ENCODE measurements around the gene RAF1.
"Not testable (repeated sequence)": the region's sequence is repeated elsewhere in the genome, so short reads cannot be mapped to it uniquely, and the experiment has no call there.

The RAF1 gene

DNA sequence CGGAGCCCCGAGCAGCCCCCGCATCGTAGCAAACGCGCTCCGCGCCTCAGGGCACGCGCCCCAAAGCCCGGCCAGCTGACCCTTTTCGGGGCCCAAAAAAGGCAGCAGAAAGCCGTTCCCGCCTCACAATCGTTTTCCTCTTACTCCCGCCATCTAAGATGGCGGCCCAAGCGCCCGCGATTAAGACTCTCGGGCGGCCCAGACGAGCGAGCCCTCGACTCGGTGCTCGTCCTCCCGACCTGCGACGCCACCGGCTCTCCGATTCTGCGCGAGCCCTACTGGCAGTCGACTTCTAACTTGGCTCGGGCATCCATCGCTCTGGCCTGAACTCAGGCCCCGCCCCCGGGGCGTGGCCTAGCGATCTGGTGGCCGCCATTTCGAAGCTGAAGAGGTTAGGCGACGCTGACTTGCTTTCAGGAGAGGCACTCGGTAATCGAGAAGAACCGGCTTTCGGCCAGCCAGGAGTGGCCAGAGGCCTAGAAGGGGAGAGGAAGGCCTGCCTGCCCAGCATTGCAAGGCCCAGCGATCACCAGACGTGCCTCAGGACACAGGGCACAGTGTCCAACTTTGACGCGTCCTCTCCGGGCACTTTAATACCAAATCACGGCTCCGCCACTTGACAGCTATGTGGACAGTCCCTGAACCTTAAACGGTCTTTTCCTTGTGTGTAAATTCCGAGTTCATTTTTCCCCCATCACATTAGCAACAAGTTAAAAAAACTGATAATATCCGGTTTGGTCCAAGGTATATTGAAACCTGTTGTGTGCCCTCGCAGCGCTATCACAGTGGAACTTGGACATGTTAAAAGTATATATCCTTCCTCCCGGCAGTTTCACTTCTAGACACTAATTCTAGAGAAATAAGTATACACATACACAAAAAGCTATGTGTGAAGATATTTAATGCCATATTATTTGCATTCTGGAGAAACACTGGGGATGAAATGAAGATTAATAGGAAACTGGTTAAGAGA is at the start of gene RAF1:
Gene RAF1, minus strand, starts transcription at position 182 of the 973 bp plus-strand sequence. CDS start 45,396 bp downstream, outside the sequence.
- peak; percentile 99 for DNase-seq

- DNase-seq = no peak
Measured at GRCh38 chr3:12710062-12710461, 46.1 kb upstream of the RAF1 start.

GRCh38 chr3:12709334-12709733 is 45.4 kb upstream of the RAF1 start:
- DNase-seq = no peak

GRCh38 chr3:12708584-12709192 is 44.8 kb upstream of the RAF1 start:
- DNase-seq = no peak

- DNase-seq = no peak
Measured at GRCh38 chr3:12707449-12707848, 43.5 kb upstream of the RAF1 start.

DNA sequence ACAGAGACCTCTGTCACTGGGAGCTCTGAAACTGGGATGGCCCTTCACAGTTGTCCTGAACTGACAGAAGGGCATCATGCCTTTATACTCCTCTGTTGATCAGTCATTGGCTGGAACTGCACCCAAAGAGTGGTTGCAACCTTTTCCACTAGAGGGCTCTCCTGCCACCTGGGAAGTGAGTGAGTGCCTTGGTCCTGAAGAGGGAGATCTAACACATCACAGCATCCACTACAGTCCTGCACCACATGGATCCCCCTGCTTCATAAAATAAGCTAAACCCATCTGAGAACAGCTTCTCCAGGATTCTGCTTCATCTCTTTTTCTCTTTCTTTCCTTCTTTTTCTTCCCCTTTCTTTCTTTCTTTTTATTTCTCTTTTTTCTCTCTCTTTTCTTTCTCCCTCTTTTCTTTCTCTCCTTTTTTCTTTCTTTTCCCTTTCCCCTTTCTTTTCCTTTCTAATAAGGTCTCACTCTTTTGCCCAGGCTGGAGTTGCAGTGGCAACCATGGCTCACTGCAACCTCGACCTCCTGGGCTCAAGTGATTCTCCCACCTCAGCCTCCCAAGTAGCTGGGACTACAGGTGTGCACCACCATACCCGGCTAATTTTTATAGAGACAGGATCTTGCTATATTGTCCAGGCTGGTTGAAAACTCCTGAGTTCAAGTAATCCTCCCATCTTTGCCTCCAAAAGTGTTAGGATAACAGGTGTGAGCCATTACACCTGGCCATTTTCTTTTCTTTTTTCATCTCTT is 42.8 kb upstream of the RAF1 start:
- no peak for DNase-seq

DNA sequence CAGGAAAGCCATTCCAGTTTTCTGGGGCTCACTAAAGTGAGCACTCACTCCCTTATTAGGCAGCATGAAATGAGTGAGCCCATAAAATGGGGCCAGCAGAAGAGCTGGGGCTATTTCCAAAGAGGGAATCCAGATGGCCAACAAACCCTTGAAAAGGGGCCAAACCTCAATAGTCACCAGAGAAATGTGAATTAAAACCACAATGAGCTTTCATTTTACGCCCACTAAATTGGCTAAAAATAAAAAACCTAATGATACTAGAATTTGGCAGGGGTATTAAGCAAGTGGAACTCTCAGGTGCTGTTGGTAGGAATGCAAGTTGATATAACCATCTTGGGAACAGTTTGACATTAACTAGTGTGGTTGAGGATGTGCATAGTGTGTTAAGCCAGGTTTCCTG is 42.1 kb upstream of the RAF1 start:
- no peak for DNase-seq

DNA sequence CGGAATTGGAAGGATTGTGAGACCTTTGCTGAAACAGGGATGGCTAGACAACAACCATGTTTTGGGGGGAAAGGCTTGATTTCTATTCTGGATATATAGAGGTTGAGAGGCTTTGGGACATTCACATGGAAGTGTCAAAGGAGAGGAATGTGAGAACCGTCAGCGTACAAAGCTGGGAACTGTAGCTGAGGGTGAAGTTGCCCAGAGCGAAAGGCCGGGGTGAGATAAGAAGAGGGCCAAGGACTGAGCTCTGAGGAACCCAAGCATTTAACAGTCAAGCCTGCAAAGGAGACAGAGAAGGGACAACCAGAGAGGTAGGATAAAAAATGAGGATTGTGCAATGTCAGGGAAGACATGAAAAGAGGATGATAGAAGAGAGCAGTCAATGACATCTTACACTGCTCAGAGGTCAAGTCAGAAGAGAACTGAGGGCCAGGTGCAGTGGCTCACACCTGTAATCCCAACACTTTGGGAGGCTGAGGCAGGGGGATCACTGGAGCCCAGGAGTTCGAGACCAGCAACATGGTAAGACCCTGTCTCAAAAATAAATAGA is 41.5 kb upstream of the RAF1 start:
- no peak for DNase-seq

DNA sequence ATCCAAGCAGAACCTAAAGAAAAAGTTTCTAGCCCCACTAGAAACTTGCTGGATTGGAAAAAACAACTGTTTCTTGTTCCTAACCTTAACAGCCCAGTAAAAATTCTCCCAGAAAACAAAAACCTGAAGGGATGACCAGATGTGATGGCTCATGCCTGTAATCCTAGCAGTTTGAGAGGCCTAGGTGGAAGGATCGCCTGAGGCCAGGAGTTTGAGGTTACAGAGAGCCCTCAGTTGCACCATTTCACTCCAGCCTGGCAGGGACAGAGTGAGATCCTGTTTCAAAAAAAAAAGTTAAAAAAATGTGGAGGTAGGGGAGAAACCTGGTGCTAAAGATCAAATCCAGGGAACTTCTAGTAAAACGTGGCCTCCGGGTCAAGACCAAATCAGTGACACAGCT is 38.6 kb upstream of the RAF1 start:
- DNase-seq = no peak

- DNase-seq = not testable (repeated sequence)
Measured at GRCh38 chr3:12701601-12702000, 37.7 kb upstream of the RAF1 start.

DNA sequence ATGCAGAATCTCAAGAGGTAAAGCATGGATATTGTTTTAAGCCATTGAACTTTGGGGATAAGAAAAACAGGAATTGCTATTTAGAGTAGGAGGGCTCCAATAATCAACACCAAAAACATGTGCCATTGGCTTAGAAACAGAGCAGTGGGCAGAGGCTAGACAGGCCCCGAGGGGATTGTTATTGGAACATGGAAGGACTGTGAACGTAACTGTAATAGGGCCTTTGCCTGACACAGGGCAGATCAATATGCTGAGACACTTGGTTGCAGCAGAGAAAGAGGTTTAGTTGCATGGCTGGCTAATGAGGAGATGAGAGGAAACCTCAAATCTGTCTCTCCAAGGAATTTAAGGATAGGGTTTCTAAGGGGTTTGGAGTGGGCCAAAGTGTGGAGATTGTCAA is 36.9 kb upstream of the RAF1 start:
- no peak for DNase-seq

GRCh38 chr3:12695916-12696315 is 32.0 kb upstream of the RAF1 start:
- no peak for DNase-seq

- DNase-seq = no peak
Measured at GRCh38 chr3:12695112-12695511, 31.2 kb upstream of the RAF1 start.

DNA sequence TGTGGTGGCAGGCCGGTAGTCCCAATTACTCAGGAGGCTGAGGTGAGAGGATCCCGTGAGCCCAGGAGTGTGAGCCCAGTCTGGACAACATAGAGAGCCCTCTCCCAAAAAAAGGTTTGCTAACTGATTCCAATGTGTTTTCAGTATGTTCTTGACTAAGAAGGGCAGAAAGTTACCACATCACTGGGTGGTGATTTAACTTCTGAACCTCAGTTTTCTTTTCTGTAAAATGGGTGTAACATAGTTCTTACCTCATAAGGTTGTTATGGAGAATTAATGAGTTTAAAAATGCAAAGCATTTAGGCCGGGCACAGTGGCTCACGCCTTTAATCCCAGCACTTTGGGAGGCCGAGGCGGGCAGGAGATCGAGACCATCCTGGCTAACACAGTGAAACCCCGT is 28.5 kb upstream of the RAF1 start:
- no peak for DNase-seq

DNA sequence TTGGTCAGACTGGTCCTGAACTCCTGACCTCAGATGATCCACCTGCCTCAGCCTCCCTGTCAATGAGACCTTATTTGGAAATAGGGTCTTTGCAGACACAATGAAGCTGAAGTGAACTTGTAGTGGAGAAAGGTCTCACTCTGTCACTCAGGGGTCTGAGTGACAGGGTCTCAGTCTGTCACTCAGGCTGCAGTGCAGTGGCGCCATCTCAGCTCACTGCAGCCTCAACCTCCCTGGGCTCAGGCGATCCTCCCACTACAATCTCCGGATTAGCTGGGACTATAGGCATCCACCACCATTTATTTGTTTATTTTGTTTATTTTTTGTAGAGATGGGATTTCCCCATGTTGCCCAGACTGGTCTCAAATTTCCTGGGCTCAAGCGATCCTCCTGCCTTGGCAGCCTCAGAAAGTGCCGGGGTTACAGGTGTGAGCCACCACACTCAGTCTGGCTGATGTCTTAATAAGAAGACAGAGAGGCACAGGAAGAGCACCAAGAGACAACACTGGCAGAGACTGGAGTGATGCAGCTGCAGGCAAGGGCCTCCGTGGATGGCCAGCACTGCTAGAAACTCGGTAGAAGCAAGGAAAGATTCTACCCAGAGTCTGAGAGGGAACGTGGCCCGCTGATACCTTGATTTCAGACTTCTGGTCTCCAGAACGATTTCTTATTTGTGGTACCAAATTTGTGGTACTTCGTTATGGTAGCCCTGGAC is 26.2 kb upstream of the RAF1 start:
- DNase-seq = no peak

GRCh38 chr3:12687948-12688347 is 24.0 kb upstream of the RAF1 start:
- DNase-seq = no peak

DNA sequence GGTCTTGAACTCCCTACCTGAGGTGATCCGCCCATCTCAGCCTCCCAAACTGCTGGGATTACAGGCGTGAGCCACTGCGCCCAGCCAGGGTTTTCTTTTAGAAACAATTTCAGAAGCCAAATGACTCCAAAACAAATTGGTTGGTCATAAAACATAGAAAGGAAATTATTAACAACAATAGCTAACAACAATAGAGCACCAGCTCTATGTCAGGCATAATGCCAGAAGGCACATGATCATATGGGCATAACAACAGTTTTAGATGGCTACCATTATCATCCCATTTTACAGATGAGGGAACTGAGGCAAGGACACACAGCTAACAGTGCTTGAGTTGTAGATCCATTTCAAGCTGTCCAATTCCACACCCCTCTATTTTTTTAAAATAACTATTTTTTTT is 22.2 kb upstream of the RAF1 start:
- no peak for DNase-seq

DNA sequence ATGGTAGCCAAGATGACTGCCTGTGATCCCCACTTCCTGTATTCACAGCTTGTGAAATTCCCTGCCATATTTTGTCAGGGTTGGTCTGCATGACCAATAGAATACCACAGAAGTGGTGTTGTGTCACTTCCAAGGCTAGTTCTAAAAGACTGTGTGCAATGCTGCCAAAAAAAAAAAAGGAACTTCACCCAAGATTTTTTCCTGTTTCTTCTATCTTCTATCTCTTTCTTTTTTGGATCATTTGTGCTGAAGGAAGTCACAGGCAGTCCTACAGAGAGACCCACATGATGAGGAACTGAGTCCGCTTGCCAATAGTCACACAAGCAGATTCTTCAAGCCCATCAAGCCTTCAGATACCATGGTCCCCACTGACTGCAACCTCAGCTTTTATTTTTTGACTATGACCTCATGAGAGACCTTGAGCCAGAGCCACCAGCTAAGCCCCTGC is 18.1 kb upstream of the RAF1 start:
- DNase-seq = no peak

DNA sequence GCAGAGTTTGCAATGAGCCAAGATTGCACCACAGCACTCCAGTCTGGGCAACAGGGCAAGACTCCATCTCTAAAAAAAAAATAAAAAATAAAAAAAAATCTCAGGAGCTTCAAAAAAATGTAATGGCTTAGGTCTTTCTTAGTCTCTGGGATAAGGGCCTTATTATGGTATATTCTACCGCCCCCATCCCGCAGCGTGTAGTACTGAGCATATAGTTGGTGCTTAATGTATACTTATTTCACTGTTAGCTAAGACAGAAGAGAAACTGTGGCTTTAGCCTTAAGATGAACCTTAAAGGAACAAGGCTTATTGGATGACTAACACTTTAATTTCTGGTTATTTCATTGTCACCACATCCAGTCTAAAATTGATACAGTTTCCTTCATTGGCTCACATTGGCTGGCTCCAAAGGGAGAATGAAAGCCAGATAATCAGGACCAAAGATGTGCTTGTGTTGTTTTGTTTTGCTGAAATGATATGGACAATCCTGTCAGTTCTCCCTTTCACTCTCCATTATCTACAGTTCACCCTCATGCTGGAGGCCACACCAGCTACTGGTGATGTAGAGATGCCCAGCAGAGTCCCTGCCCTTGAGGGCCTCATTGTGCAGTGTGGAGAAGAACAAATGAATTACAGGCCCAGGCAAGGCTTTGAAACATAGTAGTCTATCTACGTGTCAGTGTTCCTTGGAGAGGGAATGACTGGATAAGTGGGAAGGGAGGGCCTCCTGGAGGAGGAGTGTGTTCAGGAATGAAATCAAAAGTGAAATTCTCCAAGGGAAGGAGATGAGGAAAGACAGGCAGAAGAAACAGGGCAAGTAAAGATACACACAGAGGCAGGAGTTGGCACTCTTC is 17.4 kb upstream of the RAF1 start:
- DNase-seq = no peak

- no peak for DNase-seq
Measured at GRCh38 chr3:12679468-12679867, 15.6 kb upstream of the RAF1 start.

DNA sequence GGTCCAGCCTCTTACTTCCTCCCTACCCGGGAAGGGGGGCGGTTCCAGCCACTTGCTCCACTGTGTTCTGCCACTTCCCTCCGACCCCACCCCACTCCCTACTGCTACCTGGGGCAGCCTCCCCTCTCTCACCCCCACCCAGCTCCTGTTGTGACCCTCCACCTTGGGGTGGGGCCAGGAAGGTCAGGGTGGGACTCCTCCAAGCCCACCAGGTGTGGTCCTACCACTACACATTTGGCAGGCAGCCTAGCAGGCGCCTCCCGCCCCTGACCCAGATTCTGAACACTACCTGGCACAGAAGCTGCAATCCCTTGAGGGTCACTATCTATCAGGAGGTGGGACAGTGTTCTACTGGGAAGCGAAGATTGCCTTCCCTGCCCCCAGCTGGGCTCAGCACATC is 13.7 kb upstream of the RAF1 start:
- no peak for DNase-seq

All from right forelimb (tissue), 1 donor.